Measurements from ENCODE around the gene E2F6.

E2F6 gene, protein sequence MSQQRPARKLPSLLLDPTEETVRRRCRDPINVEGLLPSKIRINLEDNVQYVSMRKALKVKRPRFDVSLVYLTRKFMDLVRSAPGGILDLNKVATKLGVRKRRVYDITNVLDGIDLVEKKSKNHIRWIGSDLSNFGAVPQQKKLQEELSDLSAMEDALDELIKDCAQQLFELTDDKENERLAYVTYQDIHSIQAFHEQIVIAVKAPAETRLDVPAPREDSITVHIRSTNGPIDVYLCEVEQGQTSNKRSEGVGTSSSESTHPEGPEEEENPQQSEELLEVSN

DNA sequence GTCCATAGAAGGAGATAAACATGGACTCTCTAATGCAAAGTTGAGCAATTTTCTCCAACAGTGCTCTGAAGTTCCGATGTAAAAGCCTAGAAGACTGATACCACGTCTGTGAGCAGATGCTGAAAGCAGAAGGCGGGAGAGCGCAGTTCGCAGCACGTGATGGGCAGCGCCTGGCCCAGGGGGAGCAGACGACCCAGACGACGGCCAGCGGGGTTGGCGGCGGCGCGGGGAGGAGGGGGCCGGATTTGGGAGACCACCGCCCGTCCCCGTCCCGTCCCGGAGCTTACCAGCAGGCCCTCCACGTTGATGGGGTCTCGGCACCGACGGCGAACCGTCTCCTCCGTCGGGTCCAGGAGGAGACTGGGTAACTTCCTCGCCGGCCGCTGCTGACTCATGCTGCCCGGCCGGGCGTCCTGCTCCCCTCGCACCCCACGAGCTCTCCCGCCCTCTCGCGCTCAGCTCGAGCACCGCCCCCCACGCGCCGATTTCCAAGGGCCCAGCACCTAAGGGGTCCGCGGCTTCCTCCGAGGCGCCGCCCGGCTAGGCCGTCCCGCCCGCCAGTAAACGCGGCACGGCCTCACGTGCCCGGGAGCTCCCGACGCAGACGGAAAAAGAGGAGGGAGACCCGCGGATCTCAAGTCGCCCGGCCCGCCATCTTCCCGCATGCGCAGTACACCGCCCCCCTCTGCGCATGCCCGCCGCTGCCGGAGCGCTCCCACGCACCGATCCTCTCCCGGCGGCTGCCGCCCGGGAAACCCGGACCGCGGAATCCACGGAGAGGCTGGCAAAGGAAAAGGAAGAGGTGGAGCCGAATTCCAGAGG lies at the start of gene E2F6:
E2F6 (minus strand) TSS at position 677 of the 822 bp plus-strand sequence; CDS start at position 395, 282 bp downstream.
- peak; percentile 78 for TF ChIP-seq JUND (IDR thresholded peaks at IDR 0.05; ENCODE audit: low read depth)
- in situ Hi-C loops (cut with HindIII; ENCODE audit: low pct_unique_long_range_greater_than_20kb, low sequenced_read_pairs), result no loop called here
- DNase-seq (ENCODE audit: low read depth in 1 of 2, low spot score in 1 of 2), result peak; percentile 72 to 93

DNA sequence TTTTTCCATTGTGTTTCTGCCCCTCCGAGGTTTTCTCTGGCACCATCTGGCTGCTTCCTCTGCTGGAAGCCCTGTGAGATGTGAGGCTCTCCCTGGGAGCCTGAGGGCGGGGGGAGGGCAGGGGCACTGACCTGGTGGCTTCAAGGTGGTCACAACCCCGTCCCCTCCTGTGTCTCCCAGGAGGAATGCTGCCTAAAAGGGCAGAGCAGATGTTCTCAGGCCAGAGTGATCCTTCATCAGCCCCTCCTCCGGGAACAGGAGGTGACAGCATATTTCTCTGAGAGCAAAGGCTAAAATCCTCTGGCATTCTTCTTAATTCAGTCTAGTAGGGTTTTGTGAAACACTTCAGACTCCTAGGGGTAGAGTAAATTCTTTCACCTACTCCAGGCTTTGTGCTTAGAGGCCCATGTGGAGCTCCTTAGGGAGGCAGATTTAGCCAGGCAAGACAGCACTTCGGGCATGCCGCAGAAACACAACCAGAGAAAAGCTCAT lies 49.6 kb upstream of the E2F6 start:
- no peak for TF ChIP-seq JUND (IDR thresholded peaks at IDR 0.05; ENCODE audit: low read depth)
- DNase-seq (ENCODE audit: low read depth in 1 of 2, low spot score in 1 of 2), result no peak
- in situ Hi-C loops (cut with HindIII; ENCODE audit: low pct_unique_long_range_greater_than_20kb, low sequenced_read_pairs), result no loop called here

DNA sequence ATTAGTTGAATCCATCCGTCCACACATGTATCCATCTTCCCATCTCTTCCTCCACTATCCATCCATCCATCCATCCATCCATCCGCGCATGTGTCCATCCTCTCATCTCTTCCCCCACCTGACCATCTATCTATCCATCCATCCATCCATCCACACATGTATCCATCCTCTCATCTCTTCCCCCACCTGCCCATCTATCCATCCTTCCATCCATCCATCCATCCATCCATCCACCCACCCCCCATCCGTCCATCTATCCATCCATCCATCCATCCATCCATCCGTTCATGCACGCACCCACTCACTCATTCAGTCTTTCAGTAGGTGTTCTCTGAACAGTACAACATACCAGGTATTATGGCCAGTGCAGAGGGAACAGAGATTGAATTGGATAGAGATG lies 48.9 kb upstream of the E2F6 start:
- no peak for DNase-seq (ENCODE audit: low read depth in 1 of 2, low spot score in 1 of 2)
- in situ Hi-C loops (cut with HindIII; ENCODE audit: low pct_unique_long_range_greater_than_20kb, low sequenced_read_pairs), result no loop called here
- TF ChIP-seq JUND (IDR thresholded peaks at IDR 0.05; ENCODE audit: low read depth), result no peak

DNA sequence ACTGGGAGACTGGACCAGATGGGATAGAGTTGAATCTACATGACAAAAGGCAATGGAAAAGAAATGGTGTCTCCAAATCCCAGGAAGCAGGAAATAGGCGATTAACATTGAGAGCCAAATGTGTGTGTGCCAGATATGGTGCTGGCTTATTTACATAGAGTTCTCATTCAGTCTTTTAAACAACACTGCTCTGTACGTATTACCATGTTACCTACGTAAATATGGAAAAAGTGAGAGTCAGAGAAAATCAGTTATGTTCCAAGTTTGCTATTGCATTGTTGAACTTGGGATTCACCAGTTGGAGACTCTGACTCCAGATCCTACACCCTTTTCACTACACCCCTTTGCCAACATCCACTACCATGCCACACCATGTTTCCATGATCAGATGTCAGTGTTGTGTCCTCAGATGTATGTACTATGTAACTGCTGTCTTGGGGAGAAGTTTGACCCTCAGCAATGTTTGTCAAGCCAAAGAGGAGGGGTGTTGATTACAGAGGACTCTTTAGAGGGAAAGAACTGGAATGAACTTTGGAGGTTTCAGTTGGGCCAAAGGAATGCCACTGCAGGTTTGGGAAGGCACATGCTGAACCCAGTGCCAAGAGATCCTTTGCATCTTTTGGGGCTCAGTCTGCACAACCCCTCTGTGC lies 48.2 kb upstream of the E2F6 start:
- TF ChIP-seq JUND (IDR thresholded peaks at IDR 0.05; ENCODE audit: low read depth), result no peak
- DNase-seq (ENCODE audit: low read depth in 1 of 2, low spot score in 1 of 2), result no peak
- in situ Hi-C loops (cut with HindIII; ENCODE audit: low pct_unique_long_range_greater_than_20kb, low sequenced_read_pairs), result no loop called here

DNA sequence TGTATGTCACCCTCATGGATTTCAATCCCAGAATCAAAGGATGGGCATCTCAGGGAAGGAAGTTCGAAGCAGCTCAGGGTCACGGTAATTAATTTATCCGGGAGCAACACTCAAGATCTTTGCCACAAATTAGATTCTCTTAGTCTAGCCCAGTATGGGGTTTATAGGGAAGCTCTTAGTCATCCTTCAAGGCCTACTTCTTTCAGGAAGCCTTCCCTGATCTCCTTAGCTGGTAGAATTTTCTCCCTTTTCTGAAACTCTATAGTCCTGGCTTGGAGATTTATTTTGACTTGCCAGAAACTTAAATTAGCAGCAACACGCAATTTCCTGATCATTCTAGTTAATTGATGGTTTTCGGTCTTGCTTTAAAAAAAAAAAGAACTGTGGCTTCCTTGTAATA lies 47.4 kb upstream of the E2F6 start:
- TF ChIP-seq JUND (IDR thresholded peaks at IDR 0.05; ENCODE audit: low read depth), result no peak
- no peak for DNase-seq (ENCODE audit: low read depth in 1 of 2, low spot score in 1 of 2)
- in situ Hi-C loops (cut with HindIII; ENCODE audit: low pct_unique_long_range_greater_than_20kb, low sequenced_read_pairs), result no loop called here

DNA sequence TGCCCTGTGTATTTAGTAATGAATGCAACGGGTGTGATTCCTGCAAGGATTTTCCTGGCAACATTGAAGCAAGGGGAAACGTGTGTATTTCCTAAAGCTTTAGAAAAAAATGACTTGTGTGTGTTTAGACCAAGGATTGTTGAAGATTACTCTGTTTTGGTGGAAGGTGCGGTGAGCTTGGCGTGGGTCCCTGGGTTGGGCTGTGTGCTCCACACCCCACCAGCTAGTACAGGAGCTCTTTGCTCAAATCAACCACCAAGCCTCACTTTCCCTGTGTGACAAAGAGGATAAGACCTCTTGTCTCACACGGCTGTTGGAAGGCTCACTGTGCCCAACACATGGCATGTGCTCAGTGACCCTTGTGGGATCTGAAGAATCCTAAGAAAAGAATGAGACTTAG lies 46.5 kb upstream of the E2F6 start:
- peak in 1 of 2 experiments; percentile 40 for DNase-seq (ENCODE audit: low read depth in 1 of 2, low spot score in 1 of 2)
- no peak for TF ChIP-seq JUND (IDR thresholded peaks at IDR 0.05; ENCODE audit: low read depth)
- in situ Hi-C loops (cut with HindIII; ENCODE audit: low pct_unique_long_range_greater_than_20kb, low sequenced_read_pairs), result no loop called here

DNA sequence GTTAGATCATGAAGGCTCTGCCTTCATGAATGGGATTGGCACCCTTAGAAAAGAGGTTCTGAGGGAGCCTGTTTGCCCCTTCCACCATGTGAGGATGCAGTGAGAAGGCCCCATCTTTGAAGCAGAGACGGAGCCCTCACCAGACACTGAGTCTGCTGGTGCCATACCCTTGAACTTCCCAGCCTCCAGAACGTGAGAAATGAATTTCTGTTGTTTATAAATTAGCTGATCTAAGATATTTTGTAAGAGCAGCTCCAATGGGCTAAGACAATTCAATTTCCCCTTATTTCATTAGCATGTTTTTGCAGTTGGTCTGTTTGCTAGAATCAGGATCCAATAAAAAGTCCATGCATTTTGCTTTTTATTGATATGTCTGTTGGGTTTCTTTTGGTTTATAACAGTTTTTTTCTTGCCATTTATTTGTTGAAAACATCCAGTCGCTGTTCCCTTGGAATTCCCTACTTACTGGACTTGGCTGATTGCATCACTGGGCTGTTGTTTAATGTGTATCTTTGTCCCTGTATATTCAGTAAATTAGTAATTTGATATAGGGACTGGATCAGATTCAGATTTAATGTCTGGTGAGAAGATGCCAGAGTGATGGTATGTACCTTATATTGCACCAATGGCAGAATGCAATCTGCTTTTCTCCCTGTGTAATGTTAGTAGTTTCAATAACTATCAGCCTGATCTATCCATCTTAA lies 43.8 kb upstream of the E2F6 start:
- in situ Hi-C loops (cut with HindIII; ENCODE audit: low pct_unique_long_range_greater_than_20kb, low sequenced_read_pairs), result no loop called here
- no peak for TF ChIP-seq JUND (IDR thresholded peaks at IDR 0.05; ENCODE audit: low read depth)
- DNase-seq (ENCODE audit: low read depth in 1 of 2, low spot score in 1 of 2), result no peak

DNA sequence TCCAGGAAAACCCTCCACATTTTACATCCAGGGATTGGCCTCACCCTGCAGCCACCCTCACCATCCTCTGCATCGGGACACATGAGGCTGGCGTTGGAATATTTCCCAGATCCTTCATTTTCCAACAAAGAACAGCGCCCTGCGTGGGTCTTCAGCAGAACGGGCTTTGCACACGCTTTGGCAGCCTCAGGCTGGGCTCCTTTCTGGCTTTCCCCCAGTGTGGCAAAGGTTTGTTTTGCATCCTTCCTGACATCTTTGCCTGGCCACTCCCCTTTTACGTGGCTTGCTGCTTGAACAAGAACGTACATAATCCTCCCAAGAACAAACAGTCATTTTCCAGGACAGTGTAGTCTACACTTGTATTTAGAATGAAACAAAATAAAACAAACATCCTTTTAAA lies 42.3 kb upstream of the E2F6 start:
- no peak for TF ChIP-seq JUND (IDR thresholded peaks at IDR 0.05; ENCODE audit: low read depth)
- in situ Hi-C loops (cut with HindIII; ENCODE audit: low pct_unique_long_range_greater_than_20kb, low sequenced_read_pairs), result no loop called here
- DNase-seq (ENCODE audit: low read depth in 1 of 2, low spot score in 1 of 2), result peak in 1 of 2 experiments; percentile 82

DNA sequence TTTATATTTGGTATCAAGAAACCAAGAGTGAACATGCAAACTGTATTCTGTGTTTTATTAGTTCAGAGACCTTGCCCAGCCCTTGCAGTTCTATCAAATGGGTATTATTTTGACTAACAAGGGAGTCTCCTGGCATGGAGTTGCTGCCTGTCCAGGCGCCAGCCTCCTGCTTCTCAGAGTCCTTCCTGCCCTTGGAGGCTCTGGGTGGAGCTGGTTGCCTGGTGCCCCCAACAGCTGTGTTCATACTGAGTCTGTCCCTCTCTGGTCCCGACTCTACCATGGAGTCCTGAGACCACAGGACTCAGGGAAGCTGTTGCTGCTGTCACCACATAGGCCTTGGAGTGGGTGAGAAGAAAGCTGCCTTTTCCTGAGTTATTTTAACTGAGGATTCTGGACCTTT lies 41.6 kb upstream of the E2F6 start:
- no peak for TF ChIP-seq JUND (IDR thresholded peaks at IDR 0.05; ENCODE audit: low read depth)
- in situ Hi-C loops (cut with HindIII; ENCODE audit: low pct_unique_long_range_greater_than_20kb, low sequenced_read_pairs), result no loop called here
- no peak for DNase-seq (ENCODE audit: low read depth in 1 of 2, low spot score in 1 of 2)

DNA sequence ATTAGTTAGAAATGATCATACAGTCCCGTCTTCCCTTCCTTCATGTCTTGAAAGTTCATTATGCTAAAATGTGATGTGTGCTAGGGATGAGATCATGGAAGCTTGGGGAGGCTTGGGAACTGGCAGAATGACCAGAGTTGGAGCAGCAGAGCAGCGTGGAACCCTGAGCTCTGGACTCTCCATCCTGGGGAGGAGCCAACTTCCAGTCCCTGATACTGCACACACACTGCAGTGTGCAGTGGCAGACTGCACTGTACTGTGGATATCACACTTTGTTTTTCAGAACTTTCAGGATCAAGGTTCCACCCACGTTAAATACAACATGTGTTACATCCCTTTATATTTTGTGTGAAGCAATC lies 40.6 kb upstream of the E2F6 start:
- DNase-seq (ENCODE audit: low read depth in 1 of 2, low spot score in 1 of 2), result no peak
- in situ Hi-C loops (cut with HindIII; ENCODE audit: low pct_unique_long_range_greater_than_20kb, low sequenced_read_pairs), result no loop called here
- no peak for TF ChIP-seq JUND (IDR thresholded peaks at IDR 0.05; ENCODE audit: low read depth)

DNA sequence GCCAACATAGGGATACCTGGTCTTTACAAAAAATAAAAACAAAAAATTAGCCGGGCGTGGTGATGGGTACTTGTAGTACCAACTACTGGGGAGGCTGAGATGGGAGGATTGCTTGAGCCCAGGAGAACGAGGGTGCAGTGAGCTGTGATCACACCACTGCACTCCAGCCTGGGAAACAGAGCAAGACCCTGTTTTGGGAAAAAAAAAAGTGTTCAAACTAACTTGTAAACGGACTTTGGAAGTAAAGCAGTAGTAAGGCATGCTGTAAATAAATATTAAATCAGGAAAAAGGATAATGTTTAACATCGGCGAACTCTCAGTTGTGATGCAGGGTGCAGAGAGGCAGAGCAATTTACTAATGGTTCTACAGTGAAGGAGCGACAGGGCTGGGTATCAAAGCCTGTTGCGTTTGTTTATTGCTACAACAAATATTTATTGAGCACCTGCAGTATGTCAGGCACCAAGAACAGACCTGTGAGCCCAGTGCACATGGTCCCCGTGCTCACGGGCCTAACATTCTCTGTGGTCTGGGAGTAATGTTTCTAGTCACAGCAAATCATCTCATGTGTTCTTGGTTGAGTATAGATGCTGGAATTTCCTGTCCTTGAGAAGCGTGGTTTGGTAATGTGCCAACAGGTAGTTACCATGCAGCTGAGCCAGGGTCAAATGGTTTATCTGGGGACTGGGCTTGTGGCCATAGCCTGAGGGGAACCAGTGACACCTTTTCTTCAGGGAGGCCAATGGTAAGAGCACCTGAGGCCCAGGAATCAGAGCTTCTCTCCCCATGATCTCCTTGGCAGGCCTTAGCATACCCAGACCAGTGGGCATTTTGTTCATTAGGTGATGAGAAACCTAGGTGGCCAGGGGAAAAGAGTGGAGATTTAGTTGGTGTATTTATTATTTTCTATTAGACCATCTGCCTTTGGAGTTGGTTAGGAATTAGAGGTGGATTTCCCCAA lies 40.0 kb upstream of the E2F6 start:
- peak in 1 of 2 experiments; percentile 85 for DNase-seq (ENCODE audit: low read depth in 1 of 2, low spot score in 1 of 2)
- no peak for TF ChIP-seq JUND (IDR thresholded peaks at IDR 0.05; ENCODE audit: low read depth)
- in situ Hi-C loops (cut with HindIII; ENCODE audit: low pct_unique_long_range_greater_than_20kb, low sequenced_read_pairs), result no loop called here
